Peyer's patch (tissue), 4 donors: ENCODE measurements around the gene ARMH3.

Experiments
- POLR2A ChIP-seq, 2 donors: fragments of 450-650 bp; IDR thresholded peaks; one replicate each; pipeline ENCODE4 v1.5.1; 2017; ENCODE audit warnings: antibody characterized with exemption in 2 of 2, mild to moderate bottlenecking in 2 of 2, moderate library complexity in 2 of 2
- TF ChIP-seq, protein P1 (sequence below), 6 experiments: fragments of 450-650 bp in 4 of 6; fragments of 200-600 bp in 2 of 6; sonication (generic) in 1 of 6; IDR thresholded peaks; one replicate each; pipeline ENCODE4 v1.5.1; 2017 to 2019; ENCODE audit warnings: antibody characterized with exemption in 6 of 6, mild to moderate bottlenecking in 3 of 6, moderate library complexity in 1 of 6

DNA sequence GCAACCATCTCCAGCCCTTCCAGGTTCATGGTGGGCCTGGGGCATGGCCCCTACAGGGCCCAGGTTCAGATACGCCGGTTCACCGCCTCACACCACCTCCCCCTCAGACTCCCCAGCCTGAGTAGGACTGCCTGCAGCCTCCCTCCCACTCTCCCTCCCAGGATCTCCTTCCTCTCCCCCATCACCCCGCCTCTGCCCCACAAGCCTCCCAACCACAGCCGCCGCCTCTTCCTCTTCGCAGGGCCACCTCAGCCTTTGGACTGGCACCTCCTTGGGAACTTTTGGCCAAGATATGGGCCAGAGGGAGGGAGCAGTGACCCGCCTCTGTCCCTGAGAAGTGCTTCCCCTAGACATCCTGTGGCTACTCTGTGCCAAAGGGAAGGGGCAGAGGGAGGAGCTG is 221.6 kb downstream of the ARMH3 start:
- TF ChIP-seq, protein P1, sequence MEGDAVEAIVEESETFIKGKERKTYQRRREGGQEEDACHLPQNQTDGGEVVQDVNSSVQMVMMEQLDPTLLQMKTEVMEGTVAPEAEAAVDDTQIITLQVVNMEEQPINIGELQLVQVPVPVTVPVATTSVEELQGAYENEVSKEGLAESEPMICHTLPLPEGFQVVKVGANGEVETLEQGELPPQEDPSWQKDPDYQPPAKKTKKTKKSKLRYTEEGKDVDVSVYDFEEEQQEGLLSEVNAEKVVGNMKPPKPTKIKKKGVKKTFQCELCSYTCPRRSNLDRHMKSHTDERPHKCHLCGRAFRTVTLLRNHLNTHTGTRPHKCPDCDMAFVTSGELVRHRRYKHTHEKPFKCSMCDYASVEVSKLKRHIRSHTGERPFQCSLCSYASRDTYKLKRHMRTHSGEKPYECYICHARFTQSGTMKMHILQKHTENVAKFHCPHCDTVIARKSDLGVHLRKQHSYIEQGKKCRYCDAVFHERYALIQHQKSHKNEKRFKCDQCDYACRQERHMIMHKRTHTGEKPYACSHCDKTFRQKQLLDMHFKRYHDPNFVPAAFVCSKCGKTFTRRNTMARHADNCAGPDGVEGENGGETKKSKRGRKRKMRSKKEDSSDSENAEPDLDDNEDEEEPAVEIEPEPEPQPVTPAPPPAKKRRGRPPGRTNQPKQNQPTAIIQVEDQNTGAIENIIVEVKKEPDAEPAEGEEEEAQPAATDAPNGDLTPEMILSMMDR (IDR thresholded peaks at IDR 0.05), result no peak
- TF ChIP-seq POLR2A (IDR thresholded peaks at IDR 0.05), result no peak
